ENCODE measurements around the gene ARHGAP26. TPM values are rescaled to one million over a fixed set of nuclear protein-coding genes. Genes with fewer than 3 reads are reported as not detected.

Gene ARHGAP26
- total and polyA plus RNA-seq, 2 experiments from 2014 or later = 9.5 to 16.8 TPM

- H3K27ac Mint-ChIP-seq = no peak overlapping the region
- H3K27ac ChIP-seq (ENCODE audit: low read depth) = no peak overlapping the region
- no peaks in the 10 kb centered on the region for H4K20me1 ChIP-seq (replicated peaks; ENCODE audit: insufficient read depth)
- H3F3A ChIP-seq (replicated peaks; ENCODE audit: low read depth) = no peaks in the 10 kb centered on the region
- DNase-seq (ENCODE audit: low spot score) = no peak
- 0 out of 2 replicates have a peak, but pooled peaks cover 11% of the 10 kb centered on the region for H3K9me2 ChIP-seq (ENCODE audit: insufficient read depth)
- H3K4me2 ChIP-seq = no peak overlapping the region
- no peaks in the 10 kb centered on the region for H3K4me1 ChIP-seq (ENCODE audit: insufficient read depth)
- no peaks in the 10 kb centered on the region for H3K36me3 ChIP-seq (ENCODE audit: insufficient read depth)
- TF ChIP-seq NANOG (IDR thresholded peaks at IDR 0.05; ENCODE audit: borderline replicate concordance) (no peak), CREB1 (CRISPR knock-in tag; IDR thresholded peaks at IDR 0.05; ENCODE audit: low read depth) (no peak)
- peaks cover 7% of the 10 kb centered on the region for H3K27me3 Mint-ChIP-seq (ENCODE audit: insufficient read depth, low read depth, poor library complexity)
- H3K4me1 Mint-ChIP-seq = peaks cover 7% of the 10 kb centered on the region
- H3K36me3 Mint-ChIP-seq (ENCODE audit: low read depth) = no peaks in the 10 kb centered on the region
- no peak for ATAC-seq
- no peaks in the 10 kb centered on the region; the same call in 1 of the 3 replicates for H3K9me3 Mint-ChIP-seq
- no peak overlapping the region for H2AFZ ChIP-seq
- no peak overlapping the region for H3K4me3 ChIP-seq
- H3K79me2 ChIP-seq (replicated peaks; ENCODE audit: insufficient read depth) = no peaks in the 10 kb centered on the region
- H3K27me3 ChIP-seq (ENCODE audit: insufficient read depth) = no peaks in the 10 kb centered on the region
- H3K4me3 Mint-ChIP-seq = no peak overlapping the region
Observed at GRCh38 chr5:143247134-143247815, 477.1 kb downstream of the ARHGAP26 start.

GRCh38 chr5:143248391-143248790 is 478.2 kb downstream of the ARHGAP26 start:
- H3K4me2 ChIP-seq = no peak overlapping the region
- no peaks in the 10 kb centered on the region for H3K79me2 ChIP-seq (replicated peaks; ENCODE audit: insufficient read depth)
- no peak overlapping the region for H2AFZ ChIP-seq
- H3K27me3 ChIP-seq (ENCODE audit: insufficient read depth) = no peaks in the 10 kb centered on the region
- H3K9me3 Mint-ChIP-seq = no peaks in the 10 kb centered on the region; the same call in 1 of the 3 replicates
- no peak overlapping the region for H3K27ac Mint-ChIP-seq
- no peak overlapping the region for H3K27ac ChIP-seq (ENCODE audit: low read depth)
- TF ChIP-seq ZNF462 (CRISPR knock-in tag; IDR thresholded peaks at IDR 0.05) (no peak), NANOG (IDR thresholded peaks at IDR 0.05; ENCODE audit: borderline replicate concordance) (no peak), ZNF331 (CRISPR knock-in tag; IDR thresholded peaks at IDR 0.05; ENCODE audit: low read depth) (no peak), REST (IDR thresholded peaks at IDR 0.05; ENCODE audit: unreplicated experiment) (no peak)
- peaks cover 8% of the 10 kb centered on the region for H3K27me3 Mint-ChIP-seq (ENCODE audit: insufficient read depth, low read depth, poor library complexity)
- no peaks in the 10 kb centered on the region for H3K4me1 ChIP-seq (ENCODE audit: insufficient read depth)
- ATAC-seq (no peak), DNase-seq (ENCODE audit: low spot score) (no peak)
- peaks cover 7% of the 10 kb centered on the region for H3K4me1 Mint-ChIP-seq
- no peaks in the 10 kb centered on the region for H3F3A ChIP-seq (replicated peaks; ENCODE audit: low read depth)
- no peak overlapping the region for H3K4me3 Mint-ChIP-seq
- no peaks in the 10 kb centered on the region for H4K20me1 ChIP-seq (replicated peaks; ENCODE audit: insufficient read depth)
- no peak overlapping the region for H3K4me3 ChIP-seq
- no peaks in the 10 kb centered on the region for H3K36me3 Mint-ChIP-seq (ENCODE audit: low read depth)
- H3K36me3 ChIP-seq (ENCODE audit: insufficient read depth) = no peaks in the 10 kb centered on the region
- H3K9me2 ChIP-seq (ENCODE audit: insufficient read depth) = 0 out of 2 replicates have a peak, but pooled peaks cover 11% of the 10 kb centered on the region

Measured in GM23338 (cell line).